Spleen (tissue), 7 donors: ENCODE data around the gene OLFML2B.

ENCODE experiments used
- CTCF ChIP-seq, 11 experiments: fragments of 200-600 bp in 7 of 11; fragments of 450-650 bp in 4 of 11; sonication (generic) in 4 of 11; IDR thresholded peaks in 8 of 11; conservative IDR thresholded peaks in 3 of 11; 1 replicate in 7 of 11; 2 replicates in 4 of 11; pipeline versions ENCODE4 v1.4.0 to v1.8.0; 2016 to 2021; ENCODE audit warnings: antibody characterized with exemption in 11 of 11, inconsistent platforms in 4 of 11, mild to moderate bottlenecking in 1 of 11
- POLR2AphosphoS5 ChIP-seq, 3 donors: sonication (generic); formaldehyde crosslinking; IDR thresholded peaks; one replicate each; pipeline ENCODE4 v1.5.1; 2017; ENCODE audit warnings: antibody characterized with exemption in 3 of 3
- donor health status: DM: no; HTN: no; CAD: no; lungs with moderate emphysema.
- donor health status: DM: no; HTN: no; CAD: no.
- donor health status: DM: no; HTN: no; CAD: no.

- TF ChIP-seq CTCF (IDR thresholded peaks at IDR 0.05 in 8 of 11, conservative IDR thresholded peaks at IDR 0.05 in 3 of 11) (no peak), POLR2AphosphoS5 (IDR thresholded peaks at IDR 0.05) (peak in 1 of 3 donors; percentile 29)
Measured at GRCh38 chr1:161983725-161984124, 39.9 kb downstream of the OLFML2B start.
